ENCODE data around the gene FIBP. TPM values are rescaled to one million over a fixed set of nuclear protein-coding genes. Genes with fewer than 3 reads are reported as not detected.
A peak's percentile ranks its signal among the peaks of the same experiment; 100 is the strongest.

Gene FIBP
- total RNA-seq, 1 donor from 2014 or later, result 67.4 TPM

DNA sequence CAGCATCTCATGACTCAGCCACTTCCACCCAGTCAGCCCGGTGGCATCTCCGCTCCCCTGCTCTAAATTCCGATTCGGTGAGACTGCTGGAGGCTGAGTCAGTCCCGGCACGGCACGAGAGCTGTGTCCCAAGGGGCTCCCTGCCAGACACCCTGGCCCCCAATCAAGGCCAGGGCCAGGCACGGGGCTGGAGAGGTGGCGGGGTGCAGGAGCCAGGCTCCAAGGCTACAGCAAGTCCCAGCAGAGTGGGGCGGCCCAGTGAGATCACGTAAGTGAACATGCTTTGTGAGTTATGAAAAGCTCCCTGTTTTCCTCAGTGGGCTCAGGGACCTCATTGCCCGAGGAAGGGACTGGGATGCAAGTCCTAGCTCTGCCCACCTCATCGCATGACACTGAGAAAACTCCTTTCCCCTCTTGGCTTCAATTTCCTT is 27.6 kb upstream of the FIBP start:
- H3K4me1 Mint-ChIP-seq (ENCODE audit: low read depth, unreplicated experiment), result peaks cover 34% of the 10 kb centered on the region
- H3K9me3 Mint-ChIP-seq (ENCODE audit: unreplicated experiment), result no peaks in the 10 kb centered on the region
- Histone ChIP-seq H3K4me2 (ENCODE audit: low read length) (peak overlapping the region; percentile 98), H3K4me1 (ENCODE audit: insufficient read depth, low read length) (peaks cover 76% of the 10 kb centered on the region), H3K9ac (ENCODE audit: low read length) (peak overlapping the region; percentile 77), H4K20me1 (ENCODE audit: insufficient read depth, low read length) (peaks cover 8% of the 10 kb centered on the region), H3K79me2 (ENCODE audit: insufficient read depth, low read length) (peaks cover 50% of the 10 kb centered on the region), H3K36me3 (ENCODE audit: insufficient read depth, low read length) (peaks cover 8% of the 10 kb centered on the region), H2AFZ (ENCODE audit: low read depth, low read length) (no peak overlapping the region), H3K4me3 (ENCODE audit: insufficient read depth, low read depth, low read length) (peak overlapping the region; percentile 11), H3K27ac (ENCODE audit: low read depth, low read length) (peak overlapping the region; percentile 97), H3K27me3 (ENCODE audit: insufficient read depth, low read length) (no peaks in the 10 kb centered on the region), H3K9me3 (ENCODE audit: insufficient read depth, low read depth, low read length) (no peaks in the 10 kb centered on the region)
- peaks cover 2% of the 10 kb centered on the region for H3K36me3 Mint-ChIP-seq (ENCODE audit: low read depth, unreplicated experiment)
- H3K4me3 Mint-ChIP-seq (ENCODE audit: unreplicated experiment), result no peak overlapping the region
- TF ChIP-seq, protein P1, sequence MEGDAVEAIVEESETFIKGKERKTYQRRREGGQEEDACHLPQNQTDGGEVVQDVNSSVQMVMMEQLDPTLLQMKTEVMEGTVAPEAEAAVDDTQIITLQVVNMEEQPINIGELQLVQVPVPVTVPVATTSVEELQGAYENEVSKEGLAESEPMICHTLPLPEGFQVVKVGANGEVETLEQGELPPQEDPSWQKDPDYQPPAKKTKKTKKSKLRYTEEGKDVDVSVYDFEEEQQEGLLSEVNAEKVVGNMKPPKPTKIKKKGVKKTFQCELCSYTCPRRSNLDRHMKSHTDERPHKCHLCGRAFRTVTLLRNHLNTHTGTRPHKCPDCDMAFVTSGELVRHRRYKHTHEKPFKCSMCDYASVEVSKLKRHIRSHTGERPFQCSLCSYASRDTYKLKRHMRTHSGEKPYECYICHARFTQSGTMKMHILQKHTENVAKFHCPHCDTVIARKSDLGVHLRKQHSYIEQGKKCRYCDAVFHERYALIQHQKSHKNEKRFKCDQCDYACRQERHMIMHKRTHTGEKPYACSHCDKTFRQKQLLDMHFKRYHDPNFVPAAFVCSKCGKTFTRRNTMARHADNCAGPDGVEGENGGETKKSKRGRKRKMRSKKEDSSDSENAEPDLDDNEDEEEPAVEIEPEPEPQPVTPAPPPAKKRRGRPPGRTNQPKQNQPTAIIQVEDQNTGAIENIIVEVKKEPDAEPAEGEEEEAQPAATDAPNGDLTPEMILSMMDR (IDR thresholded peaks at IDR 0.05; ENCODE audit: insufficient read depth, low read depth, low read length), result no peak
- FAIRE-seq (peak; percentile 72), DNase-seq (ENCODE audit: low read depth) (peak; percentile 94)
- no peaks in the 10 kb centered on the region for H3K27me3 Mint-ChIP-seq (ENCODE audit: low read depth, unreplicated experiment)
- H3K27ac Mint-ChIP-seq (ENCODE audit: unreplicated experiment), result peak overlapping the region; percentile 98

DNA sequence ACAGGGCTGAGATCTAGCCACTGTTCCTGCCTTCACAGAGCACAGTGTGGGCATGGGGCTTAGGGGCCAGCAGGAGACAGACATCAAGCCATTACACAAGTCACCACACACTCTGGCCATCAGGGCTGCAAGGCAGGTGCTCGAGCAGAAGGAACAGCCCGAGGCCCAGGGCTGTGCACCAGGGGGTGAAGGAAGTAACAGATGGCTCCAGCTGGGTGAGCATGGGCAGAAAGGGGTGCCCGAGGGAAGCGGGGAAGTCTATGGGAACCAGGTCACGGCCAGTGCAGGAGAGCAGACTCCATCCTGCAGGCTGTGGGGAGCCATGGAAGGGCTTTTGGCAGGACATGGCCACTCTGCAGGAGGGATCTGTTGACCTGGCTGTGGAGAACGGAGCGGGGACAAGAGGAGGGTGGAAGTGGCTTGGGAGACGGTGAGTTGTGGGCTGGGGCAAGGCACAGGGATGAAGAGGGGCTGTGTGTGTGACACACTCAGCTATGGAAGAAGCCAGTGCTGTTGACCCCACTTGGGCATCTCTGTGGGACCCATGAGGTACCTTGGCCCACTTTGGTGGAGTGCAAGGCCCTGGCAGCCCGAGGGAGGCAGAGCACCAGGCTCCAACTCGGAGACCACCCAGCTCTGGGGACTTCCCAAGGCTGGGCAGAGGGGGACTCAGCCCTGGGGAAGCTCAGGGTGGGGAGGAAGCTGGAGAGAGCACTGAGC is 27.0 kb upstream of the FIBP start:
- H3K27ac ChIP-seq (ENCODE audit: low read depth, low read length), result peak overlapping the region; percentile 97
- peaks cover 5% of the 10 kb centered on the region for H3K36me3 ChIP-seq (ENCODE audit: insufficient read depth, low read length)
- DNase-seq (ENCODE audit: low read depth), result no peak
- H3K27me3 ChIP-seq (ENCODE audit: insufficient read depth, low read length), result no peaks in the 10 kb centered on the region
- peaks cover 70% of the 10 kb centered on the region for H3K4me1 ChIP-seq (ENCODE audit: insufficient read depth, low read length)
- no peak overlapping the region for H3K4me3 ChIP-seq (ENCODE audit: insufficient read depth, low read depth, low read length)
- H3K36me3 Mint-ChIP-seq (ENCODE audit: low read depth, unreplicated experiment), result peaks cover 2% of the 10 kb centered on the region
- H2AFZ ChIP-seq (ENCODE audit: low read depth, low read length), result no peak overlapping the region
- H3K9me3 ChIP-seq (ENCODE audit: insufficient read depth, low read depth, low read length), result no peaks in the 10 kb centered on the region
- peaks cover 34% of the 10 kb centered on the region for H3K4me1 Mint-ChIP-seq (ENCODE audit: low read depth, unreplicated experiment)
- no peak for FAIRE-seq
- H3K4me3 Mint-ChIP-seq (ENCODE audit: unreplicated experiment), result peak overlapping the region; percentile 31
- H4K20me1 ChIP-seq (ENCODE audit: insufficient read depth, low read length), result peaks cover 2% of the 10 kb centered on the region
- peak overlapping the region; percentile 98 for H3K27ac Mint-ChIP-seq (ENCODE audit: unreplicated experiment)
- no peak for TF ChIP-seq EZH2 (IDR thresholded peaks at IDR 0.05; ENCODE audit: insufficient read depth, low read length)
- TF ChIP-seq, protein P1 (IDR thresholded peaks at IDR 0.05; ENCODE audit: insufficient read depth, low read depth, low read length), result no peak
- no peaks in the 10 kb centered on the region for H3K9me3 Mint-ChIP-seq (ENCODE audit: unreplicated experiment)
- peaks cover 44% of the 10 kb centered on the region for H3K79me2 ChIP-seq (ENCODE audit: insufficient read depth, low read length)
- H3K9ac ChIP-seq (ENCODE audit: low read length), result peak overlapping the region; percentile 77
- H3K4me2 ChIP-seq (ENCODE audit: low read length), result peak overlapping the region; percentile 98
- no peaks in the 10 kb centered on the region for H3K27me3 Mint-ChIP-seq (ENCODE audit: low read depth, unreplicated experiment)

DNA sequence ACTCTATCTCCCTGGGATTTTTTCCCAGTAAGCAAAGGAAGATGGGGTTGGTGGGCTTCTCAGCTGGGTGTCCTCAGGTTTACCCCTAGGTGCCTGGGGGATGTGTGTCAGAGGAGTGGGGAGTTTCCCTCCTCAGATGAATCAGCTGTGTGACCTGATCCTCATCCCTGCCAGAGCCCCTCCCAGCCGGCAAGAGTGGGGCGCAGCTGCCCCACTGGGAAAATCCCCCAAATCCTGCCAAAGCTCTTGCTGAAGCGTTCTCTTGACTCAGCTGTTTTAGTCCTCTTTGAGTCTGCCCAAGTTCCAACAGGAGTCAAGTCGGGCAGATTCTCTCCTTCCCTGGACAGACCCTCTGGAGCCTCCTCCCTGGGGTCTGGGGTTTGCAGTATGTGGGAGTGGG is 24.6 kb upstream of the FIBP start:
- peak overlapping the region; percentile 53 for H3K27ac Mint-ChIP-seq (ENCODE audit: unreplicated experiment)

More for the DNA sequence above, 24.6 kb upstream of the FIBP start:
- H3K4me1 ChIP-seq (ENCODE audit: insufficient read depth, low read length), result peaks cover 61% of the 10 kb centered on the region
- peaks cover 5% of the 10 kb centered on the region for H3K36me3 ChIP-seq (ENCODE audit: insufficient read depth, low read length)
- TF ChIP-seq EZH2 (IDR thresholded peaks at IDR 0.05; ENCODE audit: insufficient read depth, low read length), result no peak
- TF ChIP-seq, protein P1 (IDR thresholded peaks at IDR 0.05; ENCODE audit: insufficient read depth, low read depth, low read length), result no peak
- no peaks in the 10 kb centered on the region for H3K9me3 ChIP-seq (ENCODE audit: insufficient read depth, low read depth, low read length)
- H3K79me2 ChIP-seq (ENCODE audit: insufficient read depth, low read length), result peaks cover 28% of the 10 kb centered on the region
- no peak for FAIRE-seq
- H3K27me3 ChIP-seq (ENCODE audit: insufficient read depth, low read length), result no peaks in the 10 kb centered on the region
- no peaks in the 10 kb centered on the region for H4K20me1 ChIP-seq (ENCODE audit: insufficient read depth, low read length)
- no peak overlapping the region for H3K4me3 ChIP-seq (ENCODE audit: insufficient read depth, low read depth, low read length)
- H3K4me2 ChIP-seq (ENCODE audit: low read length), result peak overlapping the region; percentile 21
- no peak overlapping the region for H2AFZ ChIP-seq (ENCODE audit: low read depth, low read length)
- peak; percentile 63 for DNase-seq (ENCODE audit: low read depth)
- H3K27me3 Mint-ChIP-seq (ENCODE audit: low read depth, unreplicated experiment), result peaks cover 2% of the 10 kb centered on the region
- H3K4me1 Mint-ChIP-seq (ENCODE audit: low read depth, unreplicated experiment), result peaks cover 34% of the 10 kb centered on the region
- peak overlapping the region; percentile 68 for H3K9ac ChIP-seq (ENCODE audit: low read length)
- H3K27ac ChIP-seq (ENCODE audit: low read depth, low read length), result peak overlapping the region; percentile 80
- no peak overlapping the region for H3K4me3 Mint-ChIP-seq (ENCODE audit: unreplicated experiment)
- no peaks in the 10 kb centered on the region for H3K36me3 Mint-ChIP-seq (ENCODE audit: low read depth, unreplicated experiment)
- no peaks in the 10 kb centered on the region for H3K9me3 Mint-ChIP-seq (ENCODE audit: unreplicated experiment)
